ELR (cell line): Measurements from ENCODE around the gene CYTH3.

Source experiments
- DNase-seq: peaks from one replicate; pipeline ENCODE4 v3.0.0-alpha.2; 2015; ENCODE audit warnings: low read depth

Gene CYTH3

GRCh38 chr7:6258440-6259182, 13.8 kb downstream of the CYTH3 start:
- DNase-seq: peak; percentile 45

DNA sequence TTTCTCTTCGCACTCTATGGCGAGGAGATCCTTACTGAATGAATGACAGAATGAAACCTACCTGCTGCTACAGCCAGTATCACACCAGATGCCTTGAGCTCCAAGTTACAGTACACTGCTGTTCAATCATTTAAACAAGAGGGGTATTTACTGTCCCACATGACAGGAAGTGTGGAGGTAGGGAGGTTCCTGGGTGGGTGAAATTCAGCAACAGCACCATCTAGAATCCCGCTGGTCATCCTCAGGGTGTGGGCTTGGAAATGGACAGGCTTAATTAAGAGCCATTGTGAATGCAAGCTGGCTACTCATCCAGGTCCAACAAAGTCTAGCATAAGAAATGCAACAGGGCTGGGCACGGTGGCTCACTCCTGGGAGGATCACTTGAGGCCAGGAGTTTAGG, 14.7 kb downstream of the CYTH3 start:
- no peak for DNase-seq

GRCh38 chr7:6256677-6257535, 15.5 kb downstream of the CYTH3 start:
- DNase-seq: peak; percentile 65

DNA sequence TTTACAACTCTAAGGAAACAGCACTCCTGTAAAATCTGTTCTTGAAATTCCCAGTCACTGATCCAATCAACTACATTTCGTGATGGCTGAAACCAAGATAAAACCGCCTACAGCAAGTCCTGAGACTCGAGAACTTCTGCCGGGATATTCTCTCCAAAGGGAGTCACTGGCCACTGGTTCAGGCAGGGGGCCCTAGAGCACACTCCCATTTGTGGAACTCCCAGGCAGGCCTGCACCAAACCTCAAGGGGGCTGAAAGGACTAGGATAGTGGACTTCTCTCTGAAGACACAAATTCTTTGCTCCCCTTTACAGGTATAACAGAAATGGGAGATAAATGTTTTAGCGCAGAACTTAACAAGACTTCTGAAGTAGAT, 16.3 kb downstream of the CYTH3 start:
- peak; percentile 27 for DNase-seq

GRCh38 chr7:6254866-6255265, 17.6 kb downstream of the CYTH3 start:
- no peak for DNase-seq

DNA sequence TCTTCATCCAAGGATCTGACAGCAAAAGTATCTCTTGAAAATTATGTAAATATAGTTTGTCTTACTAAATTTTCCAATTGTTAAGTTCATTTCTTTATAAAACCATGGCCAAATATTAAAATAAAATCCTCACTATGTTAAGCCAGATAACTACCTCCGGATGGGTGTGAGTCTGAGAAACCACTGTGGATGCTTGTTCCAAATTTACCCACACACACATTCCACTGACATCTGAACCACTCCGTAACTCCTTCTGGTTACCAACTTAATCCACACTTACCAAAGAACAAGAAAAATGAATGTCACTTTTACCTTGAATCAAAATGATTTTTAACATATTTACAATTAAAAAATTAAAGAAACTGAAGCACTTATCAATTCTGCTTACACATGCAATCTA, 19.7 kb downstream of the CYTH3 start:
- DNase-seq: no peak

- peak; percentile 78 for DNase-seq
Observed at GRCh38 chr7:6252341-6252746, 20.1 kb downstream of the CYTH3 start.

GRCh38 chr7:6251653-6252052, 20.8 kb downstream of the CYTH3 start:
- DNase-seq: no peak

GRCh38 chr7:6250364-6250833, 22.0 kb downstream of the CYTH3 start:
- peak; percentile 27 for DNase-seq

DNA sequence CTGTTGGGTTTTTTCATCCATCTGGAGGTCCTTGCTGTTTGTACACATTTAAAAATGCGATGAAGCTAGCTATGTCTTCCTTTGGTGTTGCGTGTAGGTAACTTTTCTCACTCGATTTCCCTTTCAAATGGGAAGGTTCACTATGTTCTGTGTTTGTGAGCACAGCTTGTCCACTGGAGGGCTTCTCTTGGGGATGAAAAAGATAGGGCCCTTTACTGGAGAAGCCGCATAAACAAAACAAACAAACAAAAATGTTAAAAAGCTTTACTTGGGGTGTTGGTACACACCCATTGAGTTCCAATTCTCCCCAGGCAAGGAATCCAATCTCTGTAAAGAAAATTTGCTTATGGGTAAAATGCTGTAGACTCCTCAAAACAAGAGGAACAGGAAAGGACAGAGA, 23.4 kb downstream of the CYTH3 start:
- DNase-seq: no peak

- peak; percentile 89 for DNase-seq
Observed at GRCh38 chr7:6248581-6248980, 23.8 kb downstream of the CYTH3 start.

- DNase-seq: no peak
Observed at GRCh38 chr7:6246251-6246917, 26.0 kb downstream of the CYTH3 start.

DNA sequence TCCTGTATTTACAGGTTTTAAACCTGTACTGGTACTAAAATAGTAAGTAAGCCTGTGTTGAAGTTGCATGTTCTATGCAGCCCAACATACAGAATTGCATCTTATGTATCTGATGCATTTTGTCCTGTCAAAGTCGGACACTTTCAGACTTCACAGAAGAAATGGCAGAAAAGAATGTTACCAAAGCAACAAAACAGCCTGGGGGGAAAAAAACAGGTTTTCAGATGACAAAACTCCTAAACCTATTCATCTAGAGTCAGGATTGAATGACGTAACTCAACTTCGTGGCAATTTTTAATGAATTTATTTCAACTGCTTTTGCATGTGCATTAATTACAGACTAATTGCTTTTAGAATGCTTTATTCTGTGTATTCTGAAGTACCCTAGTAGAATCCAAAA, 28.4 kb downstream of the CYTH3 start:
- DNase-seq: no peak

GRCh38 chr7:6243168-6243567, 29.3 kb downstream of the CYTH3 start:
- DNase-seq: no peak

- DNase-seq: peak; percentile 54
Observed at GRCh38 chr7:6242561-6242960, 29.9 kb downstream of the CYTH3 start.

- no peak for DNase-seq
Observed at GRCh38 chr7:6241607-6241973, 30.8 kb downstream of the CYTH3 start.

DNA sequence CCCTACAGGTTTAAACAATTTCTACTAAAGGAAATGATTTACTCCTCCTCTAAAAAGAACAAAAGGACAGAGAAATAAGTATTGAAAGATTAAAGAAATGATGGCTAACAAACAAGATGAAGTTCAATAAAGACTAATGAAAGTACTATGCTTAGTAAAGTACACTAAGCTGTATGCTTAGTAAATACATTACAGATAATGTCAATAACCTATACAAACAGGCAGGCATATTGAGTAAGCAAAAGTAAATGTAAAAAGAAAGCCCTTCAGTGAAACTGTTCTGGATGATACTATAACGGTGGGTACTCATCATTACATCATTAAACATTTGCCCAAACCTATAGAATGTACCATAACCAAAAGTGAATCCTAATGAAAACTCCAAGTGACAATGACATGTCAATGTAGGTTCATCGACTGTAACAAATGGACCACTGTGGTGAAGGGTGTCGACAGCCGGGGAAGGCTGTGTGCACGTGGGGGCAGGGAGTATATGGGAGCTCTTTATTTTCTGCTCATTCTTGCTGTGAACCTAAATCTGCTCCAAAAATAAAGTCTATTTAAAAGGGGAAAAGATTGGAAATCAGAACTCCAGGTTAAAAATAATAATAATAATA, 34.0 kb downstream of the CYTH3 start:
- no peak for DNase-seq

DNA sequence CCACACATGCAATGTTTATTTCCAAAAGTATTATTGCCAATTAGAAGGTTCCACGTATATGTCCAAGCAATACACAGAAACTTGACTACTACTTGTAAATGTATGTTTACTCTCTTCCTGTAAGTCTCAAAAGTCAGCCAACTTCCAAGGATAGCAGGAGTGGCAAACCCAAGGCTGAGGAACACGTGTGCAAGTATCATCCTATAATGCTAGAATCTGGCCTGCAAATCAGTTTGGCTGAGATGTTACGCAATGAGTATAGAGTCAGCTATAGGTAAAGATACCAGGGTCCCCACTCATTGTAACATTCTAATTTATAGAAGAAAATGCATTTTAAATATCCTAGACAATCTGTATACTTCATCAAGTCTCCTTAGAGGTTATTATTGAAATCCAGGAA, 34.7 kb downstream of the CYTH3 start:
- DNase-seq: no peak

DNA sequence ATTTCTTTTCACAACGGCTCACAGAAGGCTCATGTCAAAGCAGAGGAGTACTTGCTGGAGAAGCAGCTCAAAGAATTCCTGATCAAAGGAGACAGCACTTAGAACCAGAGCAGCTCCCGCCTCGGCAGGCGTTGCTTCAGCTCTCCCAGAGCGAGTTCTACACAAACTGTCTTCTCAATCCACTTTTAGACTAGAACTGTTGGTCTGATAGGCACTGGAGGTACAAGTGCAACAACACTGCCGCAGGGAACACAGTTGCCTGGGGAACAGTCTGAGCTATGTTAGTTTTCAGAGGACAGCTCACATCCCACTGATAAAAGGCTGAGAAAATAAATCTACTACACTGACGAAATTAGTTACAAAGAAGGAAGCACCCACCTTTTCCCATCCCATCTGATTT, 35.4 kb downstream of the CYTH3 start:
- DNase-seq: no peak

GRCh38 chr7:6235029-6235871, 37.2 kb downstream of the CYTH3 start:
- DNase-seq: no peak

GRCh38 chr7:6234384-6234783, 38.0 kb downstream of the CYTH3 start:
- DNase-seq: no peak
